Kidney epithelial cell (primary cell): ENCODE data around the gene CRISP1. TPM values are rescaled to one million over a fixed set of nuclear protein-coding genes. Genes with fewer than 3 reads are reported as not detected.
"Not testable (repeated sequence)": the region's sequence is repeated elsewhere in the genome, so short reads cannot be mapped to it uniquely, and the experiment has no call there.

ENCODE experiments used
- DNase-seq: peaks from one replicate; pipeline ENCODE4 v3.0.0-alpha.2; 2010; ENCODE audit warnings: low read depth
- H3K27me3 ChIP-seq: 2 replicates; pipeline ENCODE4 v1.6.0; 2011; ENCODE audit warnings: low read length; ENCODE audit not compliant: control insufficient read depth, insufficient read depth
- H3K36me3 ChIP-seq: 2 replicates; pipeline ENCODE4 v1.5.1; 2011; ENCODE audit warnings: low read length; ENCODE audit not compliant: control insufficient read depth, insufficient read depth
- H3K4me3 ChIP-seq: 2 replicates; pipeline ENCODE4 v1.5.1; 2011; ENCODE audit warnings: low read depth, mild to moderate bottlenecking, control low read depth, low read length
- total RNA-seq: library from RNA; depleted of rRNA; stranded (reverse); fragments of >200 nt; gene quantifications from 2 replicates; pipeline ENCODE4 v1.2.3, GENCODE V29; 2015
- TF ChIP-seq, protein P1 (sequence below): IDR thresholded peaks from 2 replicates; pipeline ENCODE4 v1.5.1; 2011; ENCODE audit warnings: mild to moderate bottlenecking, moderate library complexity, low read length, control low read depth, inconsistent platforms; ENCODE audit not compliant: insufficient read depth, poor library complexity, severe bottlenecking

CRISP1 gene
- total RNA-seq, 1 donor from 2014 or later = not detected

DNA sequence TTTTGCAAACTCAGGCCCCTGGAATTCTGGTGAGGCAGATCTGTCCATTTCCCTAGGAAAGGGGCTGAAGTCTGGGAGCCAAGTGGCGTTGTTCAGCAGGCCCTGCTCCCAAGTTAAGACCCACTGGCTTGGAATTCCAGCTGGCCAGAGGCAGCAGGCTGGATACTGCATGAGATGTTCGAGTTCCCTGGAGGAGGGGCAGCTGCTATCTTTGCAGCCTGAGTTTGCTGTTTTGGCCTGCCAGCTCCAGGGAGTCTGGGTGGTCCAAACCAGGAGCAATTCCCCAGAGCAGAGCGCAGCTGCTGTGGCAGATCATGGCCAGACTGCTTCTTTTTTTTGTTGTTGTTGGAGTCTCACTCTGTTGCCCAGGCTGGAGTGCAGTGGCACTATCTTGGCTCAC is 61.1 kb downstream of the CRISP1 start:
- TF ChIP-seq, protein P1, sequence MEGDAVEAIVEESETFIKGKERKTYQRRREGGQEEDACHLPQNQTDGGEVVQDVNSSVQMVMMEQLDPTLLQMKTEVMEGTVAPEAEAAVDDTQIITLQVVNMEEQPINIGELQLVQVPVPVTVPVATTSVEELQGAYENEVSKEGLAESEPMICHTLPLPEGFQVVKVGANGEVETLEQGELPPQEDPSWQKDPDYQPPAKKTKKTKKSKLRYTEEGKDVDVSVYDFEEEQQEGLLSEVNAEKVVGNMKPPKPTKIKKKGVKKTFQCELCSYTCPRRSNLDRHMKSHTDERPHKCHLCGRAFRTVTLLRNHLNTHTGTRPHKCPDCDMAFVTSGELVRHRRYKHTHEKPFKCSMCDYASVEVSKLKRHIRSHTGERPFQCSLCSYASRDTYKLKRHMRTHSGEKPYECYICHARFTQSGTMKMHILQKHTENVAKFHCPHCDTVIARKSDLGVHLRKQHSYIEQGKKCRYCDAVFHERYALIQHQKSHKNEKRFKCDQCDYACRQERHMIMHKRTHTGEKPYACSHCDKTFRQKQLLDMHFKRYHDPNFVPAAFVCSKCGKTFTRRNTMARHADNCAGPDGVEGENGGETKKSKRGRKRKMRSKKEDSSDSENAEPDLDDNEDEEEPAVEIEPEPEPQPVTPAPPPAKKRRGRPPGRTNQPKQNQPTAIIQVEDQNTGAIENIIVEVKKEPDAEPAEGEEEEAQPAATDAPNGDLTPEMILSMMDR = no peak
- Histone ChIP-seq H3K27me3 (no peaks in the 10 kb centered on the region), H3K36me3 (no peaks in the 10 kb centered on the region), H3K4me3 (no peak overlapping the region)
- no peak for DNase-seq

DNA sequence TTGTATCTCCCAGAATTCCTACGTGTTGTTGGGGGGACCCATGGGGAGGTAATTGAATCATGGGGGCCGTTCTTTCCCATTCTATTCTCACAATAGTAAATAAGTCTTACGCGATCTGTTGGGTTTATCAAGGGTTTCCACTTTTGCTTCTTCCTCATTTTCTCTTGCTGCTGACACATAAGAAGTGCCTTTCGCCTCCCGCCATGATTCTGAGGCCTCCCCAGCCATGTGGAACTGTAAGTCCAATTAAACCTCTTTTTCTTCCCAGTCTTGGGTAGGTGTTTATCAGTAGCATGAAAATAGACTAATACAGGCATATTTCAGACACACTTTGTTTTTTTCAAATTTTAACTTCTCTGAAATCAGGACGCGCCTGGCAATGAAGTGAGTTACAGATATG is 64.8 kb downstream of the CRISP1 start:
- no peak overlapping the region for H3K4me3 ChIP-seq
- TF ChIP-seq, protein P1 = no peak
- H3K27me3 ChIP-seq = no peaks in the 10 kb centered on the region
- no peaks in the 10 kb centered on the region for H3K36me3 ChIP-seq
- DNase-seq = no peak

DNA sequence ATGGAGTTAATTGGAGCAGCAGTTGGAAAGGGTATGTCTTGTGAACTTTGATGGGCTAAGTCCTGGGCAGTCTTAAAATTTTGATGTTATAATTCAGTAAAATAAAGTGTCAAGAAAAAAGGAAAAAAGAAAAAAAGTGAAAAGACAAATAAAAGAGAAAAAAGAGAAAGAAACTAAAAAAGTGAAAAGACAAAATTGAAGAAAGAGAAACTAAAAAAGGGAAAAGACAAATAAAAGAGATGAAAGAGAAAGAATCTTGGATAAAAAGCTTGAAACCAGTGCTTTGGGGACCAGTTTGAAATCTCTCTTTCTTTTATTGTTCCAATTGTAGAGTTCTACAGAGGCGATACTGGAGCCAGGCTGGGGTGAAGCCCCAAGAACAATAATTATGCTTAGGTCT is 67.2 kb downstream of the CRISP1 start:
- Histone ChIP-seq H3K4me3 (no peak overlapping the region), H3K36me3 (no peaks in the 10 kb centered on the region), H3K27me3 (no peaks in the 10 kb centered on the region)
- no peak for DNase-seq
- TF ChIP-seq, protein P1 = no peak

DNA sequence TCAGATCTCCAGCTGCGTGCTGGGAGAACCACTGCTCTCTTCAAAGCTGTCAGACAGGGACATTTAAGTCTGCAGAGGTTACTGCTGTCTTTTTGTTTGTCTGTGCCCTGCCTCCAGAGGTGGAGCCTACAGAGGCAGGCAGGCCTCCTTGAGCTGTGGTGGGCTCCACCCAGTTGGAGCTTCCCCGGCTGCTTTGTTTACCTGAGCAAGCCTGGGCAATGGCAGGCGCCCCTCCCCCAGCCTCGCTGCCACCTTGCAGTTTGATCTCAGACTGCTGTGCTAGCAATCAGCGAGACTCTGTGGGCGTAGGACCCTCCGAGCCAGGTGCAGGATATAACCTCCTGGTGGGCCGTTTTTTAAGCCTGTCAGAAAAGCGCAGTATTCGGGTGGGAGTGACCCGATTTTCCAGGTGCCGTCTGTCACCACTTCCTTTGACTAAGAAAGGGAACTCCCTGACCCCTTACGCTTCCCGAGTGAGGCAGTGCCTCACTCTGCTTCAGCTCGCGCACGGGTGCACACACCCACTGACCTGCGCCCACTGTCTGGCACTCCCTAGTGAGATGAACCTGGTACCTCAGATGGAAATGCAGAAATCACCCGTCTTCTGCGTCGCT is 69.4 kb downstream of the CRISP1 start:
- not testable (repeated sequence) for DNase-seq, H3K36me3 ChIP-seq, H3K4me3 ChIP-seq, H3K27me3 ChIP-seq

DNA sequence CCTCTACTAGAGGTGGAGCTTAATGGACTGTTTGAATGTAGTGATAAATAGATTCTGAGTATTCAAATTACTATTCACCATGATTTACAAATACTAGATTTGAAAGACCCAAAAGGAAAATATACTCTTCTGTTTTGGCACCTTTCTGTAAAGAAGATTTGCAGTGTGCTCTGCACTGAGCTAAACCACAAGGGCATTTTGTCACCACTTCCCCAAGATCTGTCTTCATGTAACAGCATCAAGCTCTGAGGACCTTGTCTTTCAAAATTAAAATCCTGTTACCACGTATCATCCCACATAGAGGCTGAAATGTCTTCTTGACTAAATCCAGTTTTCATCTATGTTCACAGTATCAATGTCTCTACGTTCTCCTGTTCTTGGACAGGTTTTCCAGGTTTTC is 76.0 kb downstream of the CRISP1 start:
- no peak for DNase-seq
- no peak overlapping the region for H3K4me3 ChIP-seq
- TF ChIP-seq, protein P1 = no peak
- no peaks in the 10 kb centered on the region for H3K27me3 ChIP-seq
- no peaks in the 10 kb centered on the region for H3K36me3 ChIP-seq

DNA sequence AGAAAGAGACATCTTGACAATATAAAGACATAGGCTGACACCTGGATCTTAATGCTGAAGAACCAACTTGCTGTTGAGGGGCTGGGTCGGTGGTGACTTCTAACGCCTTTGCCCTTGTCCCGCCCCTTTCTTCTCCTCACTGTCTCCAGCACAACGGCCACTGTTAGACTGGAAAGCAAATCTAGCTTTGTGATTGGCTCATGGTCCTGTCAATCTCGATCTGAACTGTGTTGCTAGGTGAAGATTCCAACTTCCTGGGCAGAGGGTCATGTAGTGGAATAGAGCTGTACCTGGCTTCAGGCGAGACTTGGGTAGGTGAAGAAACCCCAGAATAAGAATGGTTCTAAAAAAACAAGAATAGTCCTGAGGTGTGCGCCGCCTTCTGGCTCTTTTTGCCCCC is 79.2 kb downstream of the CRISP1 start, which contains the start of gene PGK2:
Gene PGK2, minus strand, starts transcription at position 110 of the 400 bp plus-strand sequence. Its CDS starts 98 bp downstream, at position 12.
- TF ChIP-seq, protein P1 = no peak
- DNase-seq = no peak
- Histone ChIP-seq H3K27me3 (no peaks in the 10 kb centered on the region), H3K4me3 (no peak within 1 kb of the TSS), H3K36me3 (no peaks in the 10 kb centered on the region)
